ENCODE results near the gene GNAI3.
A peak's percentile ranks its signal among the peaks of the same experiment; 100 is the strongest.

The GNAI3 gene

GRCh38 chr1:109527098-109527811 lies 21.2 kb upstream of the GNAI3 start:
- DNase-seq (ENCODE audit: low read depth) = no peak
- H3K4me3 ChIP-seq (ENCODE audit: control insufficient read depth, low read depth, low read length) = no peak overlapping the region
- TF ChIP-seq CTCF (conservative IDR thresholded peaks at IDR 0.05; ENCODE audit: control insufficient read depth, insufficient read depth, low read depth, low read length) = no peak

- TF ChIP-seq CTCF (conservative IDR thresholded peaks at IDR 0.05; ENCODE audit: control insufficient read depth, insufficient read depth, low read depth, low read length) = no peak
- no peak overlapping the region for H3K4me3 ChIP-seq (ENCODE audit: control insufficient read depth, low read depth, low read length)
- DNase-seq (ENCODE audit: low read depth) = no peak
Measured at GRCh38 chr1:109527846-109528695, 20.3 kb upstream of the GNAI3 start.

- H3K4me3 ChIP-seq (ENCODE audit: control insufficient read depth, low read depth, low read length) = no peak overlapping the region
- no peak for TF ChIP-seq CTCF (conservative IDR thresholded peaks at IDR 0.05; ENCODE audit: control insufficient read depth, insufficient read depth, low read depth, low read length)
- DNase-seq (ENCODE audit: low read depth) = peak; percentile 33
Measured at GRCh38 chr1:109528712-109529111, 19.7 kb upstream of the GNAI3 start.

GRCh38 chr1:109529881-109530456 lies 18.4 kb upstream of the GNAI3 start:
- no peak for DNase-seq (ENCODE audit: low read depth)
- H3K4me3 ChIP-seq (ENCODE audit: control insufficient read depth, low read depth, low read length) = no peak overlapping the region
- no peak for TF ChIP-seq CTCF (conservative IDR thresholded peaks at IDR 0.05; ENCODE audit: control insufficient read depth, insufficient read depth, low read depth, low read length)

- DNase-seq (ENCODE audit: low read depth) = no peak
- TF ChIP-seq CTCF (conservative IDR thresholded peaks at IDR 0.05; ENCODE audit: control insufficient read depth, insufficient read depth, low read depth, low read length) = no peak
- no peak overlapping the region for H3K4me3 ChIP-seq (ENCODE audit: control insufficient read depth, low read depth, low read length)
Measured at GRCh38 chr1:109530457-109531087, 17.8 kb upstream of the GNAI3 start.

GRCh38 chr1:109531380-109531779 lies 17.0 kb upstream of the GNAI3 start:
- DNase-seq (ENCODE audit: low read depth) = no peak
- no peak for TF ChIP-seq CTCF (conservative IDR thresholded peaks at IDR 0.05; ENCODE audit: control insufficient read depth, insufficient read depth, low read depth, low read length)
- no peak overlapping the region for H3K4me3 ChIP-seq (ENCODE audit: control insufficient read depth, low read depth, low read length)

Measured in fibroblast of mammary gland (primary cell).